HepG2 (cell line): ENCODE measurements around the gene EIF6. TPM values are rescaled to one million over a fixed set of nuclear protein-coding genes. Genes with fewer than 3 reads are reported as not detected.

Source experiments
- KAT8 ChIP-seq: IDR thresholded peaks from 2 replicates; pipeline ENCODE4 v1.6.1; 2016; ENCODE audit warnings: missing genetic modification reagents, missing compliant biosample characterization
- LCORL ChIP-seq, 2 experiments: fragments of 450-650 bp in 1 of 2; sonication (generic) in 1 of 2; formaldehyde crosslinking in 1 of 2; IDR thresholded peaks; 2 replicates each; pipeline versions ENCODE4 v1.5.0 to v1.6.1; 2017 to 2020; ENCODE audit warnings: antibody characterized with exemption in 1 of 2, missing genetic modification reagents in 1 of 2
- MAFG ChIP-seq: sonication (generic); formaldehyde crosslinking; IDR thresholded peaks from 2 replicates; pipeline ENCODE4 v1.5.1; 2020; ENCODE audit warnings: mild to moderate bottlenecking, missing genetic modification reagents
- MLLT10 ChIP-seq: sonication (generic); formaldehyde crosslinking; IDR thresholded peaks from 2 replicates; pipeline ENCODE4 v1.4.0; 2020; ENCODE audit warnings: missing genetic modification reagents
- NRL ChIP-seq: sonication (generic); formaldehyde crosslinking; IDR thresholded peaks from 2 replicates; pipeline ENCODE4 v1.5.0; 2020; ENCODE audit warnings: missing genetic modification reagents, mild to moderate bottlenecking, moderate library complexity, borderline replicate concordance
- PHF5A ChIP-seq: IDR thresholded peaks from one replicate; pipeline ENCODE4 v1.6.1; 2018; ENCODE audit warnings: low read depth, missing genetic modification reagents; ENCODE audit not compliant: unreplicated experiment
- PITX1 ChIP-seq: sonication (generic); formaldehyde crosslinking; IDR thresholded peaks from 2 replicates; pipeline ENCODE4 v1.5.1; 2020; ENCODE audit warnings: mild to moderate bottlenecking, missing genetic modification reagents
- ZBTB33 ChIP-seq: sonication (generic); formaldehyde crosslinking; IDR thresholded peaks from 2 replicates; pipeline ENCODE4 v1.4.0; 2020; ENCODE audit warnings: missing genetic modification reagents
- ZFX ChIP-seq: sonication (generic); formaldehyde crosslinking; IDR thresholded peaks from 2 replicates; pipeline ENCODE4 v1.4.0; 2020; ENCODE audit warnings: mild to moderate bottlenecking, low read depth, missing genetic modification reagents, moderate library complexity
- ZMYM4 ChIP-seq: sonication (generic); formaldehyde crosslinking; IDR thresholded peaks from 2 replicates; pipeline ENCODE4 v1.8.1; 2023; ENCODE audit warnings: mild to moderate bottlenecking, missing genetic modification reagents
- ZNF253 ChIP-seq: sonication (generic); formaldehyde crosslinking; IDR thresholded peaks from 2 replicates; pipeline ENCODE4 v1.8.0; 2022; ENCODE audit warnings: mild to moderate bottlenecking, missing genetic modification reagents, borderline replicate concordance
- ZNF263 ChIP-seq: sonication (generic); formaldehyde crosslinking; IDR thresholded peaks from 2 replicates; pipeline ENCODE4 v1.4.0; 2020; ENCODE audit warnings: missing genetic modification reagents
- ZNF619 ChIP-seq: sonication (generic); formaldehyde crosslinking; IDR thresholded peaks from 2 replicates; pipeline ENCODE4 v1.4.0; 2020; ENCODE audit warnings: mild to moderate bottlenecking, missing genetic modification reagents
- ZNF75D ChIP-seq: sonication (generic); formaldehyde crosslinking; IDR thresholded peaks from 2 replicates; pipeline ENCODE4 v1.8.1; 2023; ENCODE audit warnings: missing genetic modification reagents, mild to moderate bottlenecking, borderline replicate concordance
- polyA plus RNA-seq, 8 experiments: library from polyadenylated mRNA; depleted of rRNA in 3 of 8; stranded (reverse) in 7 of 8; unstranded in 1 of 8; fragments of >200 nt; fragmentation: Illumina TruSeq in 4 of 8; extraction: Trizol in 4 of 8; gene quantifications; 2 replicates each; pipeline versions ENCODE4 v1.2.1 to v1.2.3, GENCODE V29; 2011 to 2016; ENCODE audit warnings: low read depth in 4 of 8, missing spikeins in 1 of 8, mixed read lengths in 1 of 8; ENCODE audit not compliant: insufficient read depth in 1 of 8
- total RNA-seq, 5 experiments: library from RNA; depleted of rRNA; stranded (reverse); fragments of >200 nt; fragmentation: Illumina TruSeq; extraction: Trizol; gene quantifications; 2 replicates each; pipeline ENCODE4 v1.2.3, GENCODE V29; 2016; ENCODE audit warnings: low read depth in 1 of 5
- TF ChIP-seq, protein P1 (sequence below): sonication (generic); formaldehyde crosslinking; IDR thresholded peaks from 2 replicates; pipeline ENCODE4 v1.5.0; 2020; ENCODE audit warnings: mild to moderate bottlenecking, missing genetic modification reagents
- TF ChIP-seq, protein P2 (sequence below), 2 experiments: sonication (generic) in 1 of 2; formaldehyde crosslinking in 1 of 2; IDR thresholded peaks; 2 replicates each; pipeline versions ENCODE4 v1.4.0 to v1.6.1; 2018 to 2020; ENCODE audit warnings: missing genetic modification reagents in 2 of 2, borderline replicate concordance in 1 of 2, low read depth in 1 of 2, mild to moderate bottlenecking in 1 of 2, missing biosample characterization in 1 of 2
- TF ChIP-seq, protein P3 (sequence below): sonication (generic); formaldehyde crosslinking; IDR thresholded peaks from 2 replicates; pipeline ENCODE4 v1.8.0; 2022; ENCODE audit warnings: mild to moderate bottlenecking, missing genetic modification reagents, moderate library complexity
- TF ChIP-seq, protein P4 (sequence below): sonication (generic); formaldehyde crosslinking; conservative IDR thresholded peaks from 2 replicates; pipeline ENCODE4 v1.5.0; 2020; ENCODE audit warnings: missing genetic modification reagents

The EIF6 gene
- total and polyA plus RNA-seq, 2 of the 13 experiments (the other 11 are each of a cell fraction or from before 2014, with no cell fraction given), result 462 to 466 TPM

DNA sequence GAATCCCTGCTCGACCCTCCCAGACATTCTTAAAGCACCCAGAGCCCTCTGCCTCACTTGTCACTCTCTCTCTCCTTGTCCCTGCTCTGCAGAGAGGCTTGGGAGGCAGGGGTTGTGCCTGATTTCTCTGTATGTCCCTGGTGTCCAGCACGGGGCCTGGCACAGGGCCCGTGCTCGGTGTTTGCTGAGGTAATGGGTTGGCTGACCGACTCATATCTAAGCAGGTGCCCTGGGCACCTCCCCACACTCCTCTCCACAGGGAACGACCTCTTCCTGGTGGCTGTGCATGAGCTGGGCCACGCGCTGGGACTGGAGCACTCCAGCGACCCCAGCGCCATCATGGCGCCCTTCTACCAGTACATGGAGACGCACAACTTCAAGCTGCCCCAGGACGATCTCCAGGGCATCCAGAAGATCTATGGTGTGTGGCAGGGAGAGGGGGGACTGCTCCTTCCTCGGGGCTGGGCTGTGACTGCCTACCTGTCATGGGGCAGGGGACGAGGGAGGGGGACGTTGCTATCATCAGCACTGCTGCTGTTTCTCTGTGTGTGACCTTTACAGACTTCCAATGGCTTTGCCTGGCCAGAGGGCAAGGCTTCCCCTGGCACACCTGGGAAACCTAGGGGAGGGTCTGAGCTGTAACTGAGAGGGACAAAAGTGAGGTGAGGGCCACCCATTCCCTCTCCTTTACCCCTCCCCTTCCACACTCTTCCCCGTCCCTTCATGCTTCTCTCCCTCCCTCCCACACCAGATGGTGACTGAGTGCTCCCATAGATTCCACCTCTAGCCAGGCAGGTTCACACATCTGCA lies 20.8 kb downstream of the EIF6 start (continued):
- TF ChIP-seq ZFX, result peak; percentile 32; the same call in 1 of the 2 replicates
- TF ChIP-seq MAFG, result no peak
- TF ChIP-seq, protein P1, sequence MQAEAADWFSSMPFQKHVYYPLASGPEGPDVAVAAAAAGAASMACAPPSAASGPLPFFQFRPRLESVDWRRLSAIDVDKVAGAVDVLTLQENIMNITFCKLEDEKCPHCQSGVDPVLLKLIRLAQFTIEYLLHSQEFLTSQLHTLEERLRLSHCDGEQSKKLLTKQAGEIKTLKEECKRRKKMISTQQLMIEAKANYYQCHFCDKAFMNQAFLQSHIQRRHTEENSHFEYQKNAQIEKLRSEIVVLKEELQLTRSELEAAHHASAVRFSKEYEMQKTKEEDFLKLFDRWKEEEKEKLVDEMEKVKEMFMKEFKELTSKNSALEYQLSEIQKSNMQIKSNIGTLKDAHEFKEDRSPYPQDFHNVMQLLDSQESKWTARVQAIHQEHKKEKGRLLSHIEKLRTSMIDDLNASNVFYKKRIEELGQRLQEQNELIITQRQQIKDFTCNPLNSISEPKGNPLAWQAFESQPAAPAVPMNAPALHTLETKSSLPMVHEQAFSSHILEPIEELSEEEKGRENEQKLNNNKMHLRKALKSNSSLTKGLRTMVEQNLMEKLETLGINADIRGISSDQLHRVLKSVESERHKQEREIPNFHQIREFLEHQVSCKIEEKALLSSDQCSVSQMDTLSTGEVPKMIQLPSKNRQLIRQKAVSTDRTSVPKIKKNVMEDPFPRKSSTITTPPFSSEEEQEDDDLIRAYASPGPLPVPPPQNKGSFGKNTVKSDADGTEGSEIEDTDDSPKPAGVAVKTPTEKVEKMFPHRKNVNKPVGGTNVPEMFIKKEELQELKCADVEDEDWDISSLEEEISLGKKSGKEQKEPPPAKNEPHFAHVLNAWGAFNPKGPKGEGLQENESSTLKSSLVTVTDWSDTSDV, result peak; percentile 75; the same call in 1 of the 2 replicates
- no peak for TF ChIP-seq ZNF619
- no peak for TF ChIP-seq MLLT10
- peak; percentile 50; the same call in 1 of the 2 replicates for TF ChIP-seq ZMYM4 (CRISPR knock-in tag)
- TF ChIP-seq NRL (CRISPR knock-in tag), result peak; percentile 72
- TF ChIP-seq, protein P2, sequence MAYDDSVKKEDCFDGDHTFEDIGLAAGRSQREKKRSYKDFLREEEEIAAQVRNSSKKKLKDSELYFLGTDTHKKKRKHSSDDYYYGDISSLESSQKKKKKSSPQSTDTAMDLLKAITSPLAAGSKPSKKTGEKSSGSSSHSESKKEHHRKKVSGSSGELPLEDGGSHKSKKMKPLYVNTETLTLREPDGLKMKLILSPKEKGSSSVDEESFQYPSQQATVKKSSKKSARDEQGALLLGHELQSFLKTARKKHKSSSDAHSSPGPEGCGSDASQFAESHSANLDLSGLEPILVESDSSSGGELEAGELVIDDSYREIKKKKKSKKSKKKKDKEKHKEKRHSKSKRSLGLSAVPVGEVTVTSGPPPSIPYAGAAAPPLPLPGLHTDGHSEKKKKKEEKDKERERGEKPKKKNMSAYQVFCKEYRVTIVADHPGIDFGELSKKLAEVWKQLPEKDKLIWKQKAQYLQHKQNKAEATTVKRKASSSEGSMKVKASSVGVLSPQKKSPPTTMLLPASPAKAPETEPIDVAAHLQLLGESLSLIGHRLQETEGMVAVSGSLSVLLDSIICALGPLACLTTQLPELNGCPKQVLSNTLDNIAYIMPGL (CRISPR knock-in tag; IDR thresholded peaks at IDR 0.05; ENCODE audit: borderline replicate concordance in 1 of 2, low read depth in 1 of 2), result 0 out of 4 replicates have a peak, but pooled peaks of 1 of the 2 experiments have one; percentile 14
- TF ChIP-seq ZNF253, result peak; percentile 77; the same call in 1 of the 2 replicates
- no peak for TF ChIP-seq ZNF75D (CRISPR knock-in tag)
- no peak for TF ChIP-seq KAT8 (CRISPR knock-in tag)
- TF ChIP-seq, protein P3, sequence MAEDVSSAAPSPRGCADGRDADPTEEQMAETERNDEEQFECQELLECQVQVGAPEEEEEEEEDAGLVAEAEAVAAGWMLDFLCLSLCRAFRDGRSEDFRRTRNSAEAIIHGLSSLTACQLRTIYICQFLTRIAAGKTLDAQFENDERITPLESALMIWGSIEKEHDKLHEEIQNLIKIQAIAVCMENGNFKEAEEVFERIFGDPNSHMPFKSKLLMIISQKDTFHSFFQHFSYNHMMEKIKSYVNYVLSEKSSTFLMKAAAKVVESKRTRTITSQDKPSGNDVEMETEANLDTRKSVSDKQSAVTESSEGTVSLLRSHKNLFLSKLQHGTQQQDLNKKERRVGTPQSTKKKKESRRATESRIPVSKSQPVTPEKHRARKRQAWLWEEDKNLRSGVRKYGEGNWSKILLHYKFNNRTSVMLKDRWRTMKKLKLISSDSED, result 0 out of 2 replicates have a peak, but pooled peaks have one; percentile 42
- TF ChIP-seq, protein P4, sequence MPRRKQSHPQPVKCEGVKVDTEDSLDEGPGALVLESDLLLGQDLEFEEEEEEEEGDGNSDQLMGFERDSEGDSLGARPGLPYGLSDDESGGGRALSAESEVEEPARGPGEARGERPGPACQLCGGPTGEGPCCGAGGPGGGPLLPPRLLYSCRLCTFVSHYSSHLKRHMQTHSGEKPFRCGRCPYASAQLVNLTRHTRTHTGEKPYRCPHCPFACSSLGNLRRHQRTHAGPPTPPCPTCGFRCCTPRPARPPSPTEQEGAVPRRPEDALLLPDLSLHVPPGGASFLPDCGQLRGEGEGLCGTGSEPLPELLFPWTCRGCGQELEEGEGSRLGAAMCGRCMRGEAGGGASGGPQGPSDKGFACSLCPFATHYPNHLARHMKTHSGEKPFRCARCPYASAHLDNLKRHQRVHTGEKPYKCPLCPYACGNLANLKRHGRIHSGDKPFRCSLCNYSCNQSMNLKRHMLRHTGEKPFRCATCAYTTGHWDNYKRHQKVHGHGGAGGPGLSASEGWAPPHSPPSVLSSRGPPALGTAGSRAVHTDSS (CRISPR knock-in tag), result no peak
- no peak for TF ChIP-seq LCORL (IDR thresholded peaks at IDR 0.05)
- 0 out of 2 replicates have a peak, but pooled peaks have one; percentile 3 for TF ChIP-seq LCORL (CRISPR knock-in tag; IDR thresholded peaks at IDR 0.05)
- peak; percentile 6; the same call in 1 of the 2 replicates for TF ChIP-seq PITX1
- TF ChIP-seq PHF5A (CRISPR knock-in tag), result peak; percentile 3
- peak; percentile 82 for TF ChIP-seq ZBTB33 (CRISPR knock-in tag)
- TF ChIP-seq ZNF263 (CRISPR knock-in tag), result peak; percentile 63
